HG02610 (cell line): ENCODE measurements around the gene NFYA.

Experiments used
- ATAC-seq: cut with Tn5 transposase; IDR thresholded peaks from one replicate; pipeline ENCODE4 v1.9.1; 2021; ENCODE audit warnings: mild to moderate bottlenecking, moderate library complexity; ENCODE audit not compliant: unreplicated experiment

NFYA gene

DNA sequence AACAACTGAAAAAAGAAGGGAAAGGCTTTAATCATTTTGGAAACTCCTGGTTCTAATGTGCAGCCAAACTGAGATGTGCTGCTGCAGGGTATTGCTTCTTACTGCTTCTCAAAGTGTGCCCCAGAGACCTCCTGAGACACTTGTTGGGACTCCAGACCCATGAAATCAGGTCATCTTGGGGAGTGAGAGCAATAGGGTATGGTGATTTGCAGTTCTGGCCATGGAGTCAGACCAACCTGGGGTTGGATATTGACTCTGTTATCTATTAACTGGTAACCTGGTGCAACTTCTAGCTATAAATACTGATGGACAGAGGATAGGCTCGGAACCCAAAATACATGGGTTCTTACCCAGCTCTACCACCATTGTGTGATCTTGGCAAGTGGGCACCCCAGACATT, 26.7 kb upstream of the NFYA start:
- no peak for ATAC-seq

DNA sequence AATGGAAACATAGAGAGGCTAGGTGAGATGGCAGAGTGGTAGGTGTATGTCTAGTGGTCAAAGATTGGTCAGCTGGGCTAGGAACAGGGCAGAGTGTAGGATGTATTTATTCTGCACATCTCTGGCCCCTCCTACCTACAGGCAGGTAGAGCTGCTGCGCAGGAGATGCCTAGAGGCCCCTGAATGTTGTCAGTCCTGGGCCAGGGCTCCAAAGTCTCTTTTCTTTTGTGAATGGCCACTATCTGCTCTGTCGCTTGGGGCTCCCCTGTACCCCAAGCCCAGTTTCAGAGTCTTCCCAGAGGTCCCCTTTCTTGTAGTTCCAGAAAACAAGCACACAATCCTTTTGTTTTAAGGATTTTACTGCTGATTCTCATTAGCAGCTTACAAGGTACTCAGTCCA, 25.5 kb upstream of the NFYA start:
- ATAC-seq: no peak

DNA sequence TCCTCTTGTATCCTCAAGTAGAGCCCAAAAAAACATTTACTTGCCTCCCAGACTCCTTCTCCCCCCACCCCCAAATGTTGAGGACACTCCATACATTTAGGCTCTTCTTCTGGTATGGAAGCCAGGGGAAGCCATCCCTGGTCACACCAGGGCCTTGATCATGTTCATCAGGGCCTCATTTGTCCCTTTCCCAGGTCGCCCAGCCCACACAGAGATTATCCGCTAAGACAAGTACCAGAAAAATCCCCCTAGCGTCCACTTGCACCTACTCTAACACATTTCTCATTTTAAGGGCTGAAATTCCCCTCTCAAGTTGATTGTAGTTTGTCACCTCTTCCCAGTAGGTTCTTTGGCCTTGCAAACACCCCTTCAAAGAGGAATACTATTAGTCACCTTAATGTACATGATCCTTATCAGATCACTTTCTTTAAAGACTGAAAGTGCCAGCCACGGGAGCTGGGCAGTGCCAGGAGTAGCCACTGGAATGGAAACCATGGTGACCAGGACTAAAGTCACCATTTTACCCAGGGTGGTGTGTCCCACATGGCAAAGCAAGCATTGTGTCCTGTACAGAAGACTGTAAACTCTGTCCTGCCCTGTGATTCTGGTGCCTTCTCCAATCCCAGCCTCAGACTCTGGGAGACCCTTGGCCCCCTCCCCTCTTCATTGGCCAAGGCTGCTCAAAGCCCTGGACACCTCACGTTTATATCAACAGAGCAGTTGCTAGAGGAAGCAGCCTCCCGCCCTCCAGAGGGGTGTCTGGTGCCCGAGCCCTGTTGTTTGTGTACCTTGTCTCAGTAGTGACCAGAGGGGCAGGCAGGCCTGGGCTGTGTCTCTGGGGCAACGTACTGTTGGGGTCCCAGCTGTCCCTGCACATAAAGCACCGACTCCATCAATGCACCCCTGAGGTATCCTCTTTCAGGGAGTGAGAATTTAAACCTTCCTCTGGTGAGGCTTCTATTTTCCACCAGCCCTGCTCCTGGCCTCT, 24.7 kb upstream of the NFYA start:
- ATAC-seq: no peak

DNA sequence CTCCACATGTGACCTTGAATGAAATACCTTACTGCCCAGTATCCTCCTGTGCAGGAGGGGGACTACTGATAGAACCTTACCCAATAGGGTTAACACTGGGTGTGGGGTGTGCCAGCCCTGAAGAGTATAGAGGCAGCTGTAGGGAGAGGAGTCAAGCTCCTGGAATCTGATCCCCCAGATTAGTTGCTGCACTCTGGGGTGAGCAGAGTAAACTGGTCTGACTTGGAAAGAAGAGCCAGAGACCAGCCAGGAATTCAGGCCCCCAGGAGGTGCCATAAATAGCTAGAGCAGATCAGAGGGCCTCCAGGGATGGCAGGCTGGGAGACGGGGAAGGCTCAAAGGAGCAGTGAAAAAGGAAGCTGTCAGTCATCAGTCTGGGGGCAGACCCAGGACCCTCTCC, 23.3 kb upstream of the NFYA start:
- no peak for ATAC-seq

DNA sequence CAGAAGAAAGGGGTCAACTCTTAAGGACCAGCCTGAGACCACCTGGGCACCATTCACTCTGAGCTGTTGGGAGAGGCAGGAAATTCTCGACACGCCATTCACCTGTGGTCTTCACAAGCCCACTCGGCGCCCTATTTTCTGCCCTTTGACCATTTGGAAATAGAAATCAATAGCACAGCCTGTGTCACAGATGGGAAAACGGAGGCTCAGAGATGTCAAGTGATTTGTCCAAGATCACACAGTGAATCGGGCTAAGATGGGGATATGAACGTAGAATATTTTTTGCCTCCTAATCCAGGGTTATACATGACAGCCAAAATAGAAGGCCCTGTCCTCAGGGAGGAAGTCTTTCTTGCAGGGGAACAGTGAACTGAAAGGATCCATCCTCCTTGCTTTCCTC, 22.8 kb upstream of the NFYA start:
- no peak for ATAC-seq

DNA sequence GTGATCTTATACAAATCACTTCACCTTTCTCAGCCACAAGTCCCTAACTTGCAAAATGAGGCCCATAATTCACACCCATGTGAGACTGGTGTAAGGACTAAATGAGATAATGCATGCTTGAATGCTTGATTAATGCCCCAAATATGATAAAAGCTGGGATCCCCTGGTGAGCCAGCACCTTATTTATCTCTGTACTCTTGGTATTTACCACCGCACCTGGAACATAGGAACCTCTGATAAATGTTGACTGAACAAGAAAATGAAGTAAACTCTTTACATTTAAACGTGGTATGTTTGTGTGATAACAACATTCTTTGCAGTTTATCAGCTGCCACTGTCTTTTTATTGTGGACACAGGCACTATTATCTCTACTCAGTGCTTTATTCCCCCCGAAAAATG, 22.2 kb upstream of the NFYA start:
- ATAC-seq: no peak

DNA sequence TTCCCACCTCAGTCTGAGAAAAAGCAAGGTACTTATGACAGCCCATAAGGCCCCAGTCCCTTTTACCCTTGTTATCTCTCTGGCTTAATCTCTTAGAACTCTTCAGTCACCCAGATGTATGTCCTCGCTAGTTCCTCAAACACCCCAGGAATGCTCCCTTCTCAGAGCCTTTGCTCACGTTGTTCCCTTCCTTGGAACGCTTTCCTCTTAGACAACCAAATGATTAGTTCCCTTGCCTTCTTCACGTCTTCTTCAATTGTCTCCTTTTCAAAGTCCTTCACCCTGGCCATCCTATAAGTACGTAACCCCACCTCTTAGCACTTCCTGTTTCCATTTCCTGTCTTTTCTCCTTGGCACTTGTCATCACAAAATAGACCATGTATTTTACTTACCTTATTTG, 20.9 kb upstream of the NFYA start:
- ATAC-seq: no peak

DNA sequence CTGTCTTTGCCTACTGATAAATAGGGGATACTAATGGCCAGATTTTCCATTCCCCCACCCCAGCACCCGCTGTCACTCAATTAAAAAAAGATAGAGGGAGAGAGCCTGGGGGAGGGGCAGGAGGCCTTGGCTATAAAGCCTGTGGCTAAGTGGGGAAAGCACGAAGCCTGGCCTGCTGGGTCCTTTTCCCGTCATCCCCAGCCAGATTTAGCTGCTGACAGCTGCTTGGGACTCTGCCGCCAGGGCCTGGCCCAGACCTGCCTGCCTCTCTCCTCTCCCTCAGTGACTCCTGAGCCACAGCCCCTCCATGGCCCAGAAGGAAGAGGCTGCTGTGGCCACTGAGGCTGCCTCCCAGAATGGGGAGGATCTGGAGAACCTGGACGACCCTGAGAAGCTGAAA, 19.7 kb upstream of the NFYA start, which contains the start of gene APOBEC2:
TSS of gene APOBEC2 (plus strand) at position 162 of the 400 bp plus-strand sequence. CDS start at position 308, 146 bp downstream.
- ATAC-seq: no peak

DNA sequence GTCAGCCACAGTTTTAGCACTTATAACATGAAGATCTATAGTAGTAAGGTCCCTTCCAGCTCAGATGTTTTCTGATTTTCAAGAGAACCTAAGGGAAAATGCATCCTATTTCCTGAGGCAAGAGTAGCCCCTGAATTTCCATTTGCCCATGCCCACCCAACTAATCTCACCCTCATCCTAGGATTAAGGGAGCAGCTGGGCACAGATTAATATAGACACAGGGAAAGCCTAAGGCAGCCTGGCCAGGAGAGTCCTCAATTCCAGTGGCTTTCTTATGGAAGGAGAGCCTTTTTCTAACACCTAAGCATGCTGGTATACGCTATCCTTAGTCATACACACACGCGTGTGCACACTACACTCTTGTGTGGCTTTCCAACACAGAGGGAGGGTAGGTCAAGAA, 18.3 kb upstream of the NFYA start:
- ATAC-seq: no peak

DNA sequence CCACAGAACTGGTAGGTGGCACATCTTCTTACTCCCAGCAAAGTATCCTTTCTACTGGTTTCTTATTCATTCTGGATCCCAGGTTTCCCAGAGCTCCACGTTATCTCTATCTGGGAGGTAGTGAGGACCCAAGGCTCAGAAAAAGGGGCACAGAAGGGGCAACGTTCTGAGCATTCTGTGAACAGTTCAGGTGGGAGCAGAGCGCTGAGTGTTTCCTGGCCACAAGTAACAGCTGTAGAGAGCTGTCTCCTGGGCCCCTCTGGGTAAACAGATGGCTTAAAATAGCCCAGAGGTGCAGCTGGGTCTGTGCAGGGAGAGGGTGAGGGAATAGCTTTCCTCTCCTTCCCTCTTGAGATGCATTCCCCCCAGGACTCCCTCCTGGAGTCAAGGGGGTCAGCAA, 17.6 kb upstream of the NFYA start:
- ATAC-seq: no peak

DNA sequence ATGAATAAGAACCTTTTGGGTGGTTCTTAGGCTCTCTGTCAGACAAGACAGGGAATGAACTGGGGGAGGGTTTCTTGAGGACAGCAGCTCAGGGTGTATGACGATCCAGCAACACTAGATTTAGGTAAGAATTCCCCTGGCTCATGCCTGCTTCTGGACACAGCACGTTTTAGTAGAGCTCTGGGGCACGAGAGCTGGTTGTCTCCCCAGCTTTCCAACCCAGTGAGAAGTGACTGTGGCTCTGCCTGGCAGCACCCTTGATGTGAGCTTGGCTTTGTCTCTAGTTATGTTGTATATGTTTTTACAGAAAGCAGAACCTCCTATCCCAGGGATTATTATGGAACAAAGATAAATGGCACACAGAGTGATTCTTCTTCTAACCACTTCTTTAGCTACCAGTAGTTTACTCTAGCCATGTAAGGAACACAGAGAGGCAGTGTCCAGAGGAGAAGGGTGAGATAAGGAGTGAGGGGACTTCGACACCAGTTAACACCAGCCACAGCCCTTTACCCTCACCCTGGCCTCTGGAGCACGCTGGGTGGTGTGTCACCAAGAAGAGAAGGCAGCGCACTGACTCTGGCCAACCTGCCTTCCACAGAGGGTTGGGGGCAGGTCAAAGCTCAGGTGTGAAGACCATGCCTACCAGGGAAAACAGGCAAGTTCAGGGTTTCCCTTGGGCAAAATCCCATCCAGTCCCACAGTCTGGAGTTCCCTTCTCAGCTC, 15.8 kb upstream of the NFYA start:
- no peak for ATAC-seq

DNA sequence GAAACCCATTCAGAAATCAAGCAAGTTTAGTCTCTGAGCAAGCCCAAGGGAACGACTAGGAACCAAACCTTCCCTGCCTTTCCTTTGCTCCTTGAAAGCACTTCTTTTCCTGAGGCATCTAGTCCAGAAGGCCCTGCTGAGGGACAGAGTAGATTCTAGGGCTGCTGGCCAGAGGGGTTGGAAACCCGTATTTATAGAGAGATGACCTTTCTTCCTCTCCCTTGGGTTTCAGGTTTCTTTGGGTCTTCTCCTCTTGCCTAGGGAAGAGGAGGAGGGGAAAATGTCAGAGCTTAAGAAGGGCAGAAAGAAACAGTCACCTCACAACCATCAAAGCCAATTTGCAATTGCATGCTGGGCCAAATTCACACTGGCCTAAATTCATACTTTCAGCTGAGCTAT, 14.0 kb upstream of the NFYA start:
- no peak for ATAC-seq

DNA sequence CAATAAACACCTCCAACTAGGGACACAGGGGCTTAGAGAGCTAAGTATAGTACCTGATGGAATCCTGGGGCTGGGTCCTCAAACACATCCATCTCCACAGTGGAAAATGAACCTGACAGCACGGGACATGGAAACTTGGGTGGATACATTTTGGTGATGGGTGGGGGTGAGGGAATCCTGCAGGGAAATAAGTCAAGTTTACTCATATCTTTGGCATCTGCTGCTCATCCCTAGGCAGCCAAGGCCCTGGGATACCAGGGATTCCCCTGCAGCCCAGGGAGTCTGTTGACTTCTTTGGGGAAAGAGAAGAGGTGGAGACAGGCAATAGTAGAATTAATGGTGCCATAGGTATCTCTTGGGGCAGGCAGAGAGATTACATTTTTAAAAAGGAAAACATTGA, 13.2 kb upstream of the NFYA start:
- no peak for ATAC-seq

DNA sequence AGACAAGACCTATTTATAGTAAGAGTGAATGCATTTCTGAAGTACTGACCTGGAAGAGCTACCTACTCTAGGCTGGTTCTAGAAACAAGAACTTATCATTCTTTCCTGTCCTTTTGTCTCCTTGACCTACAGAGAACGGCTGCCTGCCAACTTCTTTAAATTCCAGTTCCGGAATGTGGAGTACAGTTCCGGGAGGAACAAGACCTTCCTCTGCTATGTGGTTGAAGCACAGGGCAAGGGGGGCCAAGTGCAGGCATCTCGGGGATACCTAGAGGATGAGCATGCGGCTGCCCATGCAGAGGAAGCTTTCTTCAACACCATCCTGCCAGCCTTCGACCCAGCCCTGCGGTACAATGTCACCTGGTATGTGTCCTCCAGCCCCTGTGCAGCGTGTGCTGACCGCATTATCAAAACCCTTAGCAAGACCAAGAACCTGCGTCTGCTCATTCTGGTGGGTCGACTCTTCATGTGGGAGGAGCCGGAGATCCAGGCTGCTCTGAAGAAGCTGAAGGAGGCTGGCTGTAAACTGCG, 11.5 kb upstream of the NFYA start:
- no peak for ATAC-seq

DNA sequence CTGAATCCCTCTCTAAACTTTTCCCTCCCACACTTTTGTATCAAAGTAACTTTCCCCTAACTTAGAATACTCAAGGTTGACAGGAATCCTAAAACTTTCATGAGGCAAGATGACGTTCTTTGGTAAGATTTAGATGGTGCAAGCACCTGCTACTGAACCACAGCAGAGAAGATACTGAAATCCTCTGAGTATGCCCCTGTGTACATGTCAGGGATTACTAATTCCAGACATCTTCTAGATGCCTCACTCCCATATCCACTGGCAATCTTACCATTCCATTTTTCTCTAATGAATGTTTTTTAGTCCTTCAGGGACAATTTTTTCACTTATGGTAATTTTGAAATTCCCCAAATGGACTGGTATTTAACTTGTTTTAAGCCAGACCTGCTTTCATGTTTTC, 10.7 kb upstream of the NFYA start:
- ATAC-seq: no peak

DNA sequence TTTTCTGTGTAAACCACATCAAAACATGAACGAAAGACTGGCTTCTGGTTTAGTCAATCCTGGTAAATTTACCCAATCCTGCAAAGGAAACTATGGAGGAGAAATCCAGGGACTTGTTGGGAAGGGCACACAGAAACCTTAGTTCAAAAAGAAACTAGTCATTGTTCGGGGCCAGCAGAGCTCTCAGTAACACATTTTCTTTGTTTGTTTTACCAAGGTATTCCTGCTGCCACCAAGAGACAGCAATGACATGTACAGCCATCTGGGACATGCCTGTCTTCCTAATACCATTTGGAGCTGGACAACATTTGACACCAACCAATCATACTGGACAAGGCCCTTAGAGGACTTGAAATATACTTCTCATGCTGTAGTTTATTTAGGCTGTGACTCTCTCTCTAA, 8.9 kb upstream of the NFYA start:
- no peak for ATAC-seq

DNA sequence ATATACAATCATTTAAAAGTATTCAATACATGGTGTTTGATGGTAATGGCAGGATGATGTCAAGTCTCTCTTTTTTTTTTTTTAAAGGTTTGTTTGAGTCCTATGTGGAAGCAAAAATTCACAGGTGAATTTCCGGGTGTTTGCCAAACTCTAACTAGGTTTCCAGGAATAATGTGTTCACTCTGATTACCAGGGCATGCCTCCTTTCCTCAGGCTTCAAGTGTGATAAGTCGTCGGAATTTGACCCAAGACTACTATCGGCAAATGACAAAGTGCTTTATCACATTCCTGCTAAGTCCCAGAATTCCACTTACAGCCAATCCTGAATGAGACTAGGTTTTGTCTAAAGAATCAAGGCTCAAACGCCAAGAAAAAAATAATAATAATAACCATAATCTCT, 7.9 kb upstream of the NFYA start:
- ATAC-seq: no peak

DNA sequence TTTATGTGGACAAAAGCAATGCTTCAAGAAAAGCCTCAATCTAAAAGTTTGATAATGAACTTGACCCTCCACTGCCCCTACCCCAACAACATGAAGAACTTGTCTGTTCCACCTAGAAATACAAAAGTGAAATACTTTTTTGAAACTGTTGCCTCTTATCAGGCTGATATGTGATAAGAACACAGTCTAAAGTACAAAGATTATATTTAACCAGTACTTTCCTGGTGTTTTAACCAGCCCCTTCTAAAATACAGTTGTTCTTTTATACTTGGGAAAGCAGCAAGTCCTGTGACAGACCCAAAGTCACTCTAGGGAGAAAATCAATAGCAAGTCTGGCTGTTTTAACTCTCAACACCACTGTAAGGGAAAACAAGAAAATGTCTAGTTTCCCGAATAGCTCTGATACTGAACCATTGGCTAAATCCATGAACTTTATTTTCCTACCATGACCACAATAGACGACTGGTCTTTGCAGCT, 7.2 kb upstream of the NFYA start:
- ATAC-seq: no peak

DNA sequence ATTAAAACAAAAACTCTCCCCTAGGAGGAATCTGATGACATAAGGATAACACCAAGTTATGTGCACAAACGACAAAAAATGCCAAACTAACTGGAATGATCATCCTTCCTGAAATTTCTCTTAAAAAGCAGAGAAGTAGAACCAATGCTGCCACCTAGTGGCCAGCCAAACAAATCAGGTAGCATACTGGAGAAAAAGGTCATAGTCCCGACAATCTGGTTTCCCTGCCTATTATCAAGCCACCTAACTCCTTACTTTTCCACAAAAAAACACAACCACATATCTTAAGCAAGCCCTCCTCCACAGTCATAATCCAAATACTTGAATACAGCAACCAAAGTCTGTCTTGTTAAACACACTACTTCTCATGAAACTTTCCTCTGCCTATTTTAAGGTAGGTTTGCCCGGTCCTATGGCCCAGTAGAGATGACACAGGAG, 5.9 kb upstream of the NFYA start:
- ATAC-seq: no peak

DNA sequence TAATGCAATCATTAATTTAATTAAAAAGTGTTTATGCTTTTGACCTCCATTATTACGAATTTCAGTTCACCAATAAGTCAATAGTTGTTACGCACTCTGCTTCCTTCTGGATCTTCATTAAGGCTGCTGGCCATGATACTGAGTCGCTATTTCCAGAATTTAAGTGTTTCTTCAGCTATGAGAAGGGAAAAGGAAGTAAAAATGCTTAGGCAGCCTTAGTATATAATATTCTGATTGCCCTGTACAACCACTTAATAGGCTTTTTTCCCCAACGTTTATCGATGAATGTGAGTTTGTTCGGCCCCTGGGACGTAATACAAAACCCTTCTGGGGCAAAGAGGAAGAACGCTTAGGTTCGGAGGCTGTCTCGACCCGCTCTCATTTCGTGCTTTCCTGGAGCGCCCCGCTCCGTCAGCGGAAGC, 1.3 kb upstream of the NFYA start:
- no peak for ATAC-seq

DNA sequence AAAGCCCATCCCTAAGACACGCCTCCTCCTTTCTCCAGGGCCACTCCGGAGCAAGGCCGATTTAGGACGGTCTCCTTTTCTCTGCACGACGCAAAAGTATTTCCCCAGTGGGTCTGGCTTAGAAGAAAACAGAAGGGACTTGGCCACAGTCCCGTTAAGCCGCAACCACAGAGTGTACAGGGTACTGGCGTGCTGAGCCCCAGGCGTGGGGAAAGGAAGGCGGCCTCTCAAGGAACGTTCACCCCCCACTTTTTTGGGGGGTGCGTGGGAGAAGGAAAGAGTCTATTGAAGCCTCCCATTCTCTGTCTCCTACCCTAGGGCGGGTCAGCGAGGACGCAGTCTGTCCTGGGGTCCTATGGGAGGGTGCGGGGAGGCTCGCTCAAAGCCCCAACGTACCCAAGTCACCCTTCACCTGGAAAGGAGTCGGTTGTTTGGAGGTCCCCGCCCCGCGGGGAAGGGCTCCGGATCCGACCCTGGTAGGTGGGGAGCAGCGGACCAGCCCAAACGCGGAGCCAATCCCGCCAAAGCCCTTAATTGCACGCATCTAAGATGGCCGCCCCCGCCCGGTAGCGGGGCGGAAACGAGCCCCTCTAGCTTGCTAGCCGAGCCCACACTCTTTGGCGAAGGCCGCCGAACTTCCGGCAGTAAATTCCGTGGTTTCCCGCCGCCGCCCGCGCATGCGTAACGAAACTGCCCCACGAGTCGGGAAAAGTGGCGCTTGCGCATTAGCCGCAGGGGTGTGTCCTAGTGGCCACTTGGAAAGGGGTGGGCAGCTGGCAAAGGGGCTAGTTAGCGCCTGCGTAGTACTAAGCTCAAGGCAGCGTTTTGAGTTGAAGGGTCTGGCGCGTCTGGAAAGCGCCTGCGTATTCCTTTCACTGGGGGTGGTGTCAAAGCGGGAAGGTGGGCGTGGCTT, 595 bp upstream of the NFYA start, which contains the start of gene OARD1:
TSS of gene OARD1 (minus strand) at position 434 of the 913 bp plus-strand sequence. CDS start 722 bp downstream, outside the sequence.
- ATAC-seq: peak; percentile 61
